HEK293 (cell line): Measurements from ENCODE around the gene ZNF775.

Experiments used
- TCF7L2 ChIP-seq: IDR thresholded peaks from 2 replicates; pipeline ENCODE4 v1.6.1; 2011; ENCODE audit warnings: low read depth, mild to moderate bottlenecking, inconsistent platforms, low read length, moderate library complexity, borderline replicate concordance
- TRIM28 ChIP-seq: IDR thresholded peaks from 2 replicates; pipeline ENCODE4 v1.6.1; 2011; ENCODE audit warnings: low read length, control low read depth, borderline replicate concordance
- WT1 ChIP-seq: fragments of 450-650 bp; formaldehyde crosslinking; IDR thresholded peaks from 2 replicates; pipeline ENCODE4 v1.5.1; 2016; ENCODE audit warnings: missing biosample characterization, missing genetic modification characterization
- ZBTB1 ChIP-seq: fragments of 450-650 bp; formaldehyde crosslinking; IDR thresholded peaks from 2 replicates; pipeline ENCODE4 v1.5.1; 2016; ENCODE audit warnings: missing biosample characterization, missing genetic modification characterization
- ZNF112 ChIP-seq: fragments of 450-650 bp; formaldehyde crosslinking; IDR thresholded peaks from 2 replicates; pipeline ENCODE4 v1.5.0; 2017; ENCODE audit warnings: missing biosample characterization, missing genetic modification characterization
- ZNF114 ChIP-seq: fragments of 450-650 bp; formaldehyde crosslinking; IDR thresholded peaks from 2 replicates; pipeline ENCODE4 v1.5.0; 2017; ENCODE audit warnings: missing biosample characterization, missing genetic modification characterization
- ZNF175 ChIP-seq: fragments of 450-650 bp; formaldehyde crosslinking; IDR thresholded peaks from 2 replicates; pipeline ENCODE4 v1.5.1; 2016; ENCODE audit warnings: missing biosample characterization, missing genetic modification characterization
- ZNF184 ChIP-seq: fragments of 450-650 bp; IDR thresholded peaks from 2 replicates; pipeline ENCODE4 v1.5.1; 2018; ENCODE audit warnings: missing biosample characterization, mild to moderate bottlenecking, missing genetic modification characterization
- ZNF37A ChIP-seq: fragments of 450-650 bp; IDR thresholded peaks from 2 replicates; pipeline ENCODE4 v1.5.1; 2018; ENCODE audit warnings: missing biosample characterization, missing genetic modification characterization
- ZNF404 ChIP-seq: fragments of 450-650 bp; formaldehyde crosslinking; IDR thresholded peaks from 2 replicates; pipeline ENCODE4 v1.5.1; 2017; ENCODE audit warnings: missing biosample characterization, missing genetic modification characterization
- ZNF521 ChIP-seq: fragments of 450-650 bp; formaldehyde crosslinking; IDR thresholded peaks from 2 replicates; pipeline ENCODE4 v1.5.1; 2017; ENCODE audit warnings: missing biosample characterization, mild to moderate bottlenecking, missing genetic modification characterization
- ZNF600 ChIP-seq: fragments of 450-650 bp; formaldehyde crosslinking; IDR thresholded peaks from 2 replicates; pipeline ENCODE4 v1.5.1; 2016; ENCODE audit warnings: missing biosample characterization, missing genetic modification characterization
- ZNF623 ChIP-seq: fragments of 450-650 bp; formaldehyde crosslinking; IDR thresholded peaks from 2 replicates; pipeline ENCODE4 v1.5.1; 2016; ENCODE audit warnings: missing biosample characterization, missing genetic modification characterization
- ZNF654 ChIP-seq: fragments of 450-650 bp; formaldehyde crosslinking; IDR thresholded peaks from 2 replicates; pipeline ENCODE4 v1.5.1; 2016; ENCODE audit warnings: low read depth, missing biosample characterization, missing genetic modification characterization
- ZNF677 ChIP-seq: fragments of 450-650 bp; IDR thresholded peaks from 2 replicates; pipeline ENCODE4 v1.5.0; 2018; ENCODE audit warnings: missing biosample characterization, mild to moderate bottlenecking, missing genetic modification characterization, moderate library complexity
- ZNF777 ChIP-seq: fragments of 450-650 bp; formaldehyde crosslinking; IDR thresholded peaks from 2 replicates; pipeline ENCODE4 v1.5.1; 2017; ENCODE audit warnings: missing biosample characterization, missing genetic modification characterization, borderline replicate concordance
- ZSCAN30 ChIP-seq: fragments of 450-650 bp; IDR thresholded peaks from 2 replicates; pipeline ENCODE4 v1.5.1; 2018; ENCODE audit warnings: missing biosample characterization, mild to moderate bottlenecking, missing genetic modification characterization, moderate library complexity
- TF ChIP-seq, protein P1 (sequence below): fragments of 450-650 bp; formaldehyde crosslinking; IDR thresholded peaks from 2 replicates; pipeline ENCODE4 v1.5.1; 2016; ENCODE audit warnings: missing biosample characterization, missing genetic modification characterization
- TF ChIP-seq, protein P2 (sequence below): fragments of 450-650 bp; formaldehyde crosslinking; IDR thresholded peaks from 2 replicates; pipeline ENCODE4 v1.5.1; 2016; ENCODE audit warnings: missing biosample characterization, missing genetic modification characterization
- TF ChIP-seq, protein P3 (sequence below): fragments of 450-650 bp; formaldehyde crosslinking; IDR thresholded peaks from 2 replicates; pipeline ENCODE4 v1.5.1; 2016; ENCODE audit warnings: missing biosample characterization, missing genetic modification characterization
- TF ChIP-seq, protein P4 (sequence below): fragments of 450-650 bp; formaldehyde crosslinking; IDR thresholded peaks from 2 replicates; pipeline ENCODE4 v1.5.1; 2016; ENCODE audit warnings: missing biosample characterization, missing genetic modification characterization
- TF ChIP-seq, protein P5 (sequence below): fragments of 450-650 bp; formaldehyde crosslinking; IDR thresholded peaks from 2 replicates; pipeline ENCODE4 v1.5.1; 2016; ENCODE audit warnings: missing biosample characterization, missing genetic modification characterization
- TF ChIP-seq, protein P6 (sequence below): fragments of 450-650 bp; formaldehyde crosslinking; IDR thresholded peaks from 2 replicates; pipeline ENCODE4 v1.5.1; 2016; ENCODE audit warnings: missing biosample characterization, missing genetic modification characterization
- TF ChIP-seq, protein P7 (sequence below): fragments of 450-650 bp; formaldehyde crosslinking; IDR thresholded peaks from 2 replicates; pipeline ENCODE4 v1.5.1; 2016; ENCODE audit warnings: missing biosample characterization, missing genetic modification characterization
- TF ChIP-seq, protein P8 (sequence below): fragments of 450-650 bp; formaldehyde crosslinking; IDR thresholded peaks from 2 replicates; pipeline ENCODE4 v1.5.1; 2016; ENCODE audit warnings: missing biosample characterization, missing genetic modification characterization

The ZNF775 gene

DNA sequence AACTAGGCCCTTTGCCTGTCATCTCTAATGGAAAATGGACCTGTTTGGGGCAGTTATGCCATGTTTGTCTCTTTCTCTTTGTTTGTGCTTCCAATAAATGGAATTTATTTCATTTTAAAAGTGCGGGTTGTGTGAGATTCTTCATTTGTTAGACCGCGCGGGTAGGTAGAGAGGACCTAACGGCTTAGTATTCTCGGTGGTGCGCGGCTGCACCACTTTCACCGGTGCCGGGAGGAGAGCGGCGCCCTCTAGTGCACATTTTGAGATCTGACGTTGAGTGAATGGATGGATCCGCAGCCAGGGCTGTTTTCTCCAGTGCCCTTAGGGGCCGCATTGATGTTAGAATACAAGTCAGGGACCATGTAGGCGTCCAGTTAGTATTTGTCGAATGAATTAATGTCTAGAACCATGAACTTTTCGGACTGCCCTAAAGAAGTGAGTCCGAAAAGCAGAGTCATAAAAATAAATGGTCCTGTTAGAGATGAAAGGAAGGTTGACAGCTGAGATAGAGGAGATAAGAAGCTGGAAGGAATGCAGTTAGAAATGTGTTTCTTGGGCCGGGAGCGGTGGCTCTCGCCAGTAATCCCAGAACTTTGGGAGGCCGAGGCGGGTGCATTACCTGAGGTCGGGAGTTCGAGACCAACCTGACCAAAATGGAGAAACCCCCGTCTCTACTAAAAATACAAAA lies 42.0 kb downstream of the ZNF775 start (continued):
- TF ChIP-seq WT1 (tag by site-specific recombination), result no peak
- no peak for TF ChIP-seq ZNF404 (tag by site-specific recombination)
- no peak for TF ChIP-seq ZNF175 (tag by site-specific recombination)
- no peak for TF ChIP-seq TRIM28
- TF ChIP-seq ZSCAN30 (tag by site-specific recombination), result peak; percentile 39; the same call in 1 of the 2 replicates
- TF ChIP-seq ZNF623, result no peak
- TF ChIP-seq, protein P1, sequence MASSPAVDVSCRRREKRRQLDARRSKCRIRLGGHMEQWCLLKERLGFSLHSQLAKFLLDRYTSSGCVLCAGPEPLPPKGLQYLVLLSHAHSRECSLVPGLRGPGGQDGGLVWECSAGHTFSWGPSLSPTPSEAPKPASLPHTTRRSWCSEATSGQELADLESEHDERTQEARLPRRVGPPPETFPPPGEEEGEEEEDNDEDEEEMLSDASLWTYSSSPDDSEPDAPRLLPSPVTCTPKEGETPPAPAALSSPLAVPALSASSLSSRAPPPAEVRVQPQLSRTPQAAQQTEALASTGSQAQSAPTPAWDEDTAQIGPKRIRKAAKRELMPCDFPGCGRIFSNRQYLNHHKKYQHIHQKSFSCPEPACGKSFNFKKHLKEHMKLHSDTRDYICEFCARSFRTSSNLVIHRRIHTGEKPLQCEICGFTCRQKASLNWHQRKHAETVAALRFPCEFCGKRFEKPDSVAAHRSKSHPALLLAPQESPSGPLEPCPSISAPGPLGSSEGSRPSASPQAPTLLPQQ (tag by site-specific recombination), result 0 out of 2 replicates have a peak, but pooled peaks have one; percentile 29
- TF ChIP-seq, protein P2, sequence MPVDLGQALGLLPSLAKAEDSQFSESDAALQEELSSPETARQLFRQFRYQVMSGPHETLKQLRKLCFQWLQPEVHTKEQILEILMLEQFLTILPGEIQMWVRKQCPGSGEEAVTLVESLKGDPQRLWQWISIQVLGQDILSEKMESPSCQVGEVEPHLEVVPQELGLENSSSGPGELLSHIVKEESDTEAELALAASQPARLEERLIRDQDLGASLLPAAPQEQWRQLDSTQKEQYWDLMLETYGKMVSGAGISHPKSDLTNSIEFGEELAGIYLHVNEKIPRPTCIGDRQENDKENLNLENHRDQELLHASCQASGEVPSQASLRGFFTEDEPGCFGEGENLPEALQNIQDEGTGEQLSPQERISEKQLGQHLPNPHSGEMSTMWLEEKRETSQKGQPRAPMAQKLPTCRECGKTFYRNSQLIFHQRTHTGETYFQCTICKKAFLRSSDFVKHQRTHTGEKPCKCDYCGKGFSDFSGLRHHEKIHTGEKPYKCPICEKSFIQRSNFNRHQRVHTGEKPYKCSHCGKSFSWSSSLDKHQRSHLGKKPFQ (tag by site-specific recombination), result no peak
- TF ChIP-seq, protein P3, sequence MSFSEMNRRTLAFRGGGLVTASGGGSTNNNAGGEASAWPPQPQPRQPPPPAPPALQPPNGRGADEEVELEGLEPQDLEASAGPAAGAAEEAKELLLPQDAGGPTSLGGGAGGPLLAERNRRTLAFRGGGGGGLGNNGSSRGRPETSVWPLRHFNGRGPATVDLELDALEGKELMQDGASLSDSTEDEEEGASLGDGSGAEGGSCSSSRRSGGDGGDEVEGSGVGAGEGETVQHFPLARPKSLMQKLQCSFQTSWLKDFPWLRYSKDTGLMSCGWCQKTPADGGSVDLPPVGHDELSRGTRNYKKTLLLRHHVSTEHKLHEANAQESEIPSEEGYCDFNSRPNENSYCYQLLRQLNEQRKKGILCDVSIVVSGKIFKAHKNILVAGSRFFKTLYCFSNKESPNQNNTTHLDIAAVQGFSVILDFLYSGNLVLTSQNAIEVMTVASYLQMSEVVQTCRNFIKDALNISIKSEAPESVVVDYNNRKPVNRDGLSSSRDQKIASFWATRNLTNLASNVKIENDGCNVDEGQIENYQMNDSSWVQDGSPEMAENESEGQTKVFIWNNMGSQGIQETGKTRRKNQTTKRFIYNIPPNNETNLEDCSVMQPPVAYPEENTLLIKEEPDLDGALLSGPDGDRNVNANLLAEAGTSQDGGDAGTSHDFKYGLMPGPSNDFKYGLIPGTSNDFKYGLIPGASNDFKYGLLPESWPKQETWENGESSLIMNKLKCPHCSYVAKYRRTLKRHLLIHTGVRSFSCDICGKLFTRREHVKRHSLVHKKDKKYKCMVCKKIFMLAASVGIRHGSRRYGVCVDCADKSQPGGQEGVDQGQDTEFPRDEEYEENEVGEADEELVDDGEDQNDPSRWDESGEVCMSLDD (tag by site-specific recombination), result no peak
- TF ChIP-seq ZNF521, result no peak
- TF ChIP-seq, protein P4, sequence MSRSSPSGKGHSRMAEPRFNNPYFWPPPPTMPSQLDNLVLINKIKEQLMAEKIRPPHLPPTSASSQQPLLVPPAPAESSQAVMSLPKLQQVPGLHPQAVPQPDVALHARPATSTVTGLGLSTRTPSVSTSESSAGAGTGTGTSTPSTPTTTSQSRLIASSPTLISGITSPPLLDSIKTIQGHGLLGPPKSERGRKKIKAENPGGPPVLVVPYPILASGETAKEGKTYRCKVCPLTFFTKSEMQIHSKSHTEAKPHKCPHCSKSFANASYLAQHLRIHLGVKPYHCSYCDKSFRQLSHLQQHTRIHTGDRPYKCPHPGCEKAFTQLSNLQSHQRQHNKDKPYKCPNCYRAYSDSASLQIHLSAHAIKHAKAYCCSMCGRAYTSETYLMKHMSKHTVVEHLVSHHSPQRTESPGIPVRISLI (tag by site-specific recombination), result no peak
- no peak for TF ChIP-seq ZNF777 (tag by site-specific recombination)
- no peak for TF ChIP-seq ZNF184 (tag by site-specific recombination)
- TF ChIP-seq ZBTB1 (tag by site-specific recombination), result no peak
- TF ChIP-seq ZNF677 (tag by site-specific recombination), result no peak
- TF ChIP-seq, protein P5, sequence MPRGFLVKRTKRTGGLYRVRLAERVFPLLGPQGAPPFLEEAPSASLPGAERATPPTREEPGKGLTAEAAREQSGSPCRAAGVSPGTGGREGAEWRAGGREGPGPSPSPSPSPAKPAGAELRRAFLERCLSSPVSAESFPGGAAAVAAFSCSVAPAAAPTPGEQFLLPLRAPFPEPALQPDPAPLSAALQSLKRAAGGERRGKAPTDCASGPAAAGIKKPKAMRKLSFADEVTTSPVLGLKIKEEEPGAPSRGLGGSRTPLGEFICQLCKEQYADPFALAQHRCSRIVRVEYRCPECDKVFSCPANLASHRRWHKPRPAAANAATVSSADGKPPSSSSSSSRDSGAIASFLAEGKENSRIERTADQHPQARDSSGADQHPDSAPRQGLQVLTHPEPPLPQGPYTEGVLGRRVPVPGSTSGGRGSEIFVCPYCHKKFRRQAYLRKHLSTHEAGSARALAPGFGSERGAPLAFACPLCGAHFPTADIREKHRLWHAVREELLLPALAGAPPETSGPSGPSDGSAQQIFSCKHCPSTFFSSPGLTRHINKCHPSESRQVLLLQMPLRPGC, result no peak
- TF ChIP-seq ZNF654, result peak; percentile 88
- TF ChIP-seq, protein P6, sequence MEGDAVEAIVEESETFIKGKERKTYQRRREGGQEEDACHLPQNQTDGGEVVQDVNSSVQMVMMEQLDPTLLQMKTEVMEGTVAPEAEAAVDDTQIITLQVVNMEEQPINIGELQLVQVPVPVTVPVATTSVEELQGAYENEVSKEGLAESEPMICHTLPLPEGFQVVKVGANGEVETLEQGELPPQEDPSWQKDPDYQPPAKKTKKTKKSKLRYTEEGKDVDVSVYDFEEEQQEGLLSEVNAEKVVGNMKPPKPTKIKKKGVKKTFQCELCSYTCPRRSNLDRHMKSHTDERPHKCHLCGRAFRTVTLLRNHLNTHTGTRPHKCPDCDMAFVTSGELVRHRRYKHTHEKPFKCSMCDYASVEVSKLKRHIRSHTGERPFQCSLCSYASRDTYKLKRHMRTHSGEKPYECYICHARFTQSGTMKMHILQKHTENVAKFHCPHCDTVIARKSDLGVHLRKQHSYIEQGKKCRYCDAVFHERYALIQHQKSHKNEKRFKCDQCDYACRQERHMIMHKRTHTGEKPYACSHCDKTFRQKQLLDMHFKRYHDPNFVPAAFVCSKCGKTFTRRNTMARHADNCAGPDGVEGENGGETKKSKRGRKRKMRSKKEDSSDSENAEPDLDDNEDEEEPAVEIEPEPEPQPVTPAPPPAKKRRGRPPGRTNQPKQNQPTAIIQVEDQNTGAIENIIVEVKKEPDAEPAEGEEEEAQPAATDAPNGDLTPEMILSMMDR, result peak; percentile 91
- TF ChIP-seq ZNF112 (tag by site-specific recombination), result no peak
- TF ChIP-seq ZNF114, result no peak
- peak; percentile 54; the same call in 1 of the 2 replicates for TF ChIP-seq TCF7L2
- no peak for TF ChIP-seq ZNF37A (tag by site-specific recombination)
- TF ChIP-seq, protein P7, sequence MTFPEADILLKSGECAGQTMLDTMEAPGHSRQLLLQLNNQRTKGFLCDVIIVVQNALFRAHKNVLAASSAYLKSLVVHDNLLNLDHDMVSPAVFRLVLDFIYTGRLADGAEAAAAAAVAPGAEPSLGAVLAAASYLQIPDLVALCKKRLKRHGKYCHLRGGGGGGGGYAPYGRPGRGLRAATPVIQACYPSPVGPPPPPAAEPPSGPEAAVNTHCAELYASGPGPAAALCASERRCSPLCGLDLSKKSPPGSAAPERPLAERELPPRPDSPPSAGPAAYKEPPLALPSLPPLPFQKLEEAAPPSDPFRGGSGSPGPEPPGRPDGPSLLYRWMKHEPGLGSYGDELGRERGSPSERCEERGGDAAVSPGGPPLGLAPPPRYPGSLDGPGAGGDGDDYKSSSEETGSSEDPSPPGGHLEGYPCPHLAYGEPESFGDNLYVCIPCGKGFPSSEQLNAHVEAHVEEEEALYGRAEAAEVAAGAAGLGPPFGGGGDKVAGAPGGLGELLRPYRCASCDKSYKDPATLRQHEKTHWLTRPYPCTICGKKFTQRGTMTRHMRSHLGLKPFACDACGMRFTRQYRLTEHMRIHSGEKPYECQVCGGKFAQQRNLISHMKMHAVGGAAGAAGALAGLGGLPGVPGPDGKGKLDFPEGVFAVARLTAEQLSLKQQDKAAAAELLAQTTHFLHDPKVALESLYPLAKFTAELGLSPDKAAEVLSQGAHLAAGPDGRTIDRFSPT (tag by site-specific recombination), result no peak
- TF ChIP-seq, protein P8, sequence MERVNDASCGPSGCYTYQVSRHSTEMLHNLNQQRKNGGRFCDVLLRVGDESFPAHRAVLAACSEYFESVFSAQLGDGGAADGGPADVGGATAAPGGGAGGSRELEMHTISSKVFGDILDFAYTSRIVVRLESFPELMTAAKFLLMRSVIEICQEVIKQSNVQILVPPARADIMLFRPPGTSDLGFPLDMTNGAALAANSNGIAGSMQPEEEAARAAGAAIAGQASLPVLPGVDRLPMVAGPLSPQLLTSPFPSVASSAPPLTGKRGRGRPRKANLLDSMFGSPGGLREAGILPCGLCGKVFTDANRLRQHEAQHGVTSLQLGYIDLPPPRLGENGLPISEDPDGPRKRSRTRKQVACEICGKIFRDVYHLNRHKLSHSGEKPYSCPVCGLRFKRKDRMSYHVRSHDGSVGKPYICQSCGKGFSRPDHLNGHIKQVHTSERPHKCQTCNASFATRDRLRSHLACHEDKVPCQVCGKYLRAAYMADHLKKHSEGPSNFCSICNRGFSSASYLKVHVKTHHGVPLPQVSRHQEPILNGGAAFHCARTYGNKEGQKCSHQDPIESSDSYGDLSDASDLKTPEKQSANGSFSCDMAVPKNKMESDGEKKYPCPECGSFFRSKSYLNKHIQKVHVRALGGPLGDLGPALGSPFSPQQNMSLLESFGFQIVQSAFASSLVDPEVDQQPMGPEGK (tag by site-specific recombination), result no peak
- TF ChIP-seq ZNF600 (tag by site-specific recombination), result 0 out of 2 replicates have a peak, but pooled peaks have one; percentile 14
